HG02610 (cell line): ENCODE results near the gene BAMBI.
A peak's percentile ranks its signal among the peaks of the same experiment; 100 is the strongest.
"Not testable (repeated sequence)": the region's sequence is repeated elsewhere in the genome, so short reads cannot be mapped to it uniquely, and the experiment has no call there.

Source experiments
- ATAC-seq: cut with Tn5 transposase; IDR thresholded peaks from one replicate; pipeline ENCODE4 v1.9.1; 2021; ENCODE audit warnings: mild to moderate bottlenecking, moderate library complexity; ENCODE audit not compliant: unreplicated experiment

The BAMBI gene, protein sequence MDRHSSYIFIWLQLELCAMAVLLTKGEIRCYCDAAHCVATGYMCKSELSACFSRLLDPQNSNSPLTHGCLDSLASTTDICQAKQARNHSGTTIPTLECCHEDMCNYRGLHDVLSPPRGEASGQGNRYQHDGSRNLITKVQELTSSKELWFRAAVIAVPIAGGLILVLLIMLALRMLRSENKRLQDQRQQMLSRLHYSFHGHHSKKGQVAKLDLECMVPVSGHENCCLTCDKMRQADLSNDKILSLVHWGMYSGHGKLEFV

DNA sequence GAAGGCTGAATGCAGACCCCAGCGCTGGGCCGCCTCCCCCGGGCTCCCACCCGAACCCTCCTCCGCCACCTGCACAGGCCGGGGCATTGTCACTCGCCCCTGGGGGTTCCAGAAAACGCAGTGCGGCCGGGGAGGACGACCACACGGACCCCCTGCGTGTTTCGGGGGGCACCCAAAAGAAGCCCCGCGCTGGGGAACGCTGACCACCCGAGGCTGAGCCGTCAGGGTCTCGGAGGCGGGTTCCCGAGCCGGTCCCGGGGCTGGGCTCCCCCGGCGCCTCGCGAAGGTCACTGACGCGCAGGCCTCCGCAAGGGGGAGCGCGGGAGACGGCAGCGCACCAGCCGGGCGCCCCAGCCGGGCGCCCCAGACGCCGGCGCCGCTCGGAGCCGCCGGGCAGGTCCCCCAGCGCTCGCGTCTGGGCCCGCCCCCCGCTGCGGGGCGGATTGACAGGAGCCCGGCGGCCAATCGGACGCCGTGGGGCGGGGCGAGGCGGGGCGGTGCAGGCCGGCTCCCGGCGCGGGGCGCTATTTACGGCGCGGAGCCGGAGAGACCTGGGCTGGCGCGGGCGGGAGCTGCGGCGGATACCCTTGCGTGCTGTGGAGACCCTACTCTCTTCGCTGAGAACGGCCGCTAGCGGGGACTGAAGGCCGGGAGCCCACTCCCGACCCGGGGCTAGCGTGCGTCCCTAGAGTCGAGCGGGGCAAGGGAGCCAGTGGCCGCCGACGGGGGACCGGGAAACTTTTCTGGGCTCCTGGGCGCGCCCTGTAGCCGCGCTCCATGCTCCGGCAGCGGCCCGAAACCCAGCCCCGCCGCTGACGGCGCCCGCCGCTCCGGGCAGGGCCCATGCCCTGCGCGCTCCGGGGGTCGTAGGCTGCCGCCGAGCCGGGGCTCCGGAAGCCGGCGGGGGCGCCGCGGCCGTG, at the start of gene BAMBI:
BAMBI (plus strand) TSS at position 554 of the 920 bp plus-strand sequence. CDS start 377 bp downstream, outside the sequence.
- peak; percentile 99 for ATAC-seq

DNA sequence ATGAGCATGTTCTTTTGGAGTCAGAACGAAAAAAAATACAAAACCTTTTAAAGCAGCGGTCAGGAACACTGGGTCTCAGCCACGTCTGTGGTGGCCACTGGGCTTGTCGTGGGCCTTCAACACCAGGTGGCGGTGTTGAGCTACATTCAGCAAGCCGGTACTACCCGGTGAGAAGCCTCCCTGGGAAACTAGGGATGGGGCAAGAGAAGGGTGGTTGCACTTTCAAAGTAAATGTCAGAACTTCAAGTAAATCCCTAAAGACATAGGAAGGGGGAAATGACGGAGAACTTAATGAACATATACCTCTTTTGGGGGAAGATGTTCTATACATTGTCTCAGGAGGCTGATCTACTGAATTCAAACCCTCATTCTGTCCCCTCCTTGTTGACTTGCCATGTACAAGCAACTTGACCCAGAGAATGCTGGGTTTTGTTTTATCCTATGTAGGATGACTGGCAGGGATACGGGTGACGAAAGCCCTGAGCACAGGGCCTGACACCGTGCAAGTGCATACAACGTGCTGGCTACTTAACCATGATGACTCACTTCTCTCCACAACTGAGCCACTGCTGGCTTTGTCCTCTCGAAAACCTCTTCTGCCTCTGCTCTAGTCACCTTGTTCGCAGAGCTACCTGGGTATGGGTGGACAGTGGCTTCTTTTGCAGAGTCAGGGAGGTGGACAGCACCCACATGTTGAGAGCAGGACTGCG, 49.0 kb upstream of the BAMBI start:
- no peak for ATAC-seq

DNA sequence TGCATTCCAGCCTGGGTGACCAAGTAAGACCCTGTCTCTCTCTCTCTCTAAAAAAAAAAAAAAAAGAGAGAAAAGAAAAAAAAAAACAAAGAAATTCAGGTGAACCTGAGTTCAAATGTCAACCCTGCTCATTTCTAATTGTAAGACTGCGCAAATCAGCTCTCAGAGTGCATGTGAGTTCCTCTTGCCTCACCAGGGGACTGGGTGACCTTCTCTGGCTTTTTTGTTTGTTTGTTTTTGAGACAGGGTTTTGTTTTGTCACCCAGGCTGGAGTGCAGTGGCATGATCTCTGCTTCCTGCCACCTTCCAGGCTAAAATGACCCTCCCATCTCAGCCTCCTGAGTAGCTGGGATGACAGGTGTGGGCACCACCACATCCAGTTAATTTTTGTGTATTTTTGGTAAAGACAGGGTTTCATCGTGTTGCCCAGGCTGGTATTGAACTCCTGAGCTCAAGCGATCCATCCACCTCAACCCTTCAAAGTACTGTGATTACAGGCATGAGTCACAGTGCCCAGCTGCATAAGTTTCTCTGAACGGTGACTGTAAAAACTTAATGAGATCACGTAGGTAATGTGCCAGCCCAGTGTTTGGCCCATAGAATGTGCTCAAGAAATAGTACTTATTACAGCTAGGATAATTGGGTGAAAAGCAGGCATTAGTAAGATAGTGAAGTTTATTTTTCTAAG, 45.3 kb upstream of the BAMBI start:
- no peak for ATAC-seq

DNA sequence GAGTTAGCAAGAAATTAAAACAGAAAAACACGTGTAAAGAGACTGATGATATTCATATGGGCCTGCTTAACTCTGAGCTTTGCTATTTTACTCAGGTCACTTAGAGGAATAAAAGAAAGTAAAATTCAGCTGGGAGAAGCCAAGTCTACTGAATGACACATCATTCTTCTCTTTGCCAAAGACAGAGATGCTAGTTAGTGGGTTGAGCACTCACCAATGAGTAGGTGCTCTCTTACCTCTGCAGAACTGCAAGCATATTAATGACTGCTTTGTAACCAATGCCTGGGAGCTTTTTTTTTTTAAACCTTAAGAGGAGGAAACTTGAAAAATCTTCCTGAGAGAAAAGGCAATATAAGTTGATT, 44.8 kb upstream of the BAMBI start:
- no peak for ATAC-seq

DNA sequence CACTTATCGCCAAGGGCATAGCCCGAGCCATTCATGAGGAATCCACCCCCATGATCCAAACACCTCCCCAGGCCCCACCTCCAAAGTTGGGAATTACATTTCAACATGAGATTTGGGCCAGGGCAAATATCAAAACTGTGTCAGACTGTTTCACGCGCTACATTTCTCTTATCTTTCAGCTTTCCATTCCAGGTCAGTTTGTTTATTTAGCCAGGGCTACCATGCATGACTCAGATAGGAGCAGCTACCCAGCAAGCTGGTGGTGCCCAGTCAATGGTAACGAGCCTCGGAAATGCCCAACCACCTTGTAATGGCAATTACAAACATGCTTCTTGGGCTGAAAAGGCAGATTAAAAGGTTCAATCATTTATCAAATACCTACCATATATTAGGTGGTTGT, 43.6 kb upstream of the BAMBI start:
- ATAC-seq: no peak

DNA sequence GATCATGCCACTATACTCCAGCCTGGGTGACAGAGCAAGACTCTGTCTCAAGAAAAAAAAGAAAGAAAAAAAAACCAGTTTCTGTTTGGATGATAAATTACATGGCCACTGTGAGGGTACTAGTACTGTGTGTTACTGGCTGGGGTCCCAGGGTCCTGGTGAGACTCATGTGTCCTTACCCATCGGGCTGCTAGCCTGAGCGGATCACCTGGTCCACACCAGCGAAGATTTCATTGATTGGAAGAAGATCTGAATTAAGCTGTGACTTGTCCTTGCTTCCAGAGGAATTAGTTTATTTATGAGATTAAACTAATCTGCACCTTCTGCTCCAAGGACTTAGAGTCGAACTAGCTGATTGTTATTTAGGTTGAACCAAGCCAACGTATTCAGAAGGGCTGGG, 40.0 kb upstream of the BAMBI start:
- no peak for ATAC-seq

DNA sequence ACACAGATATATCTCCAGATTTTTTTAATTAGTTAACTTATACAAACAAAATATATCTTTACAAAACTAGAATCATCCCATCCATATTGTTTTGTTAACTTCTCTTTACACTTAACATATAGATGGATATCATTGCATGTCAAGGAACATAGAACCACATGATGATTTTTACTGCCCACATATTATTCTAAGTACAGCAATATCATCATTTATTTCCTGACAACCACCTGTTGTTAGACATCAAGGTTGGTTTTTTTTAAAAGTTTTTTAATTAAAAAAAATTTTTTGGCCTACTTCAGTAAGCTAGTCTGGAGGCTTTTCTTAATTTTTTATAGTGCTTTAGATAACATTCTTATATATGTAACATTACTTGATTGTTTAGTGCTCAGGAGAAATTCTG, 38.9 kb upstream of the BAMBI start:
- ATAC-seq: no peak

DNA sequence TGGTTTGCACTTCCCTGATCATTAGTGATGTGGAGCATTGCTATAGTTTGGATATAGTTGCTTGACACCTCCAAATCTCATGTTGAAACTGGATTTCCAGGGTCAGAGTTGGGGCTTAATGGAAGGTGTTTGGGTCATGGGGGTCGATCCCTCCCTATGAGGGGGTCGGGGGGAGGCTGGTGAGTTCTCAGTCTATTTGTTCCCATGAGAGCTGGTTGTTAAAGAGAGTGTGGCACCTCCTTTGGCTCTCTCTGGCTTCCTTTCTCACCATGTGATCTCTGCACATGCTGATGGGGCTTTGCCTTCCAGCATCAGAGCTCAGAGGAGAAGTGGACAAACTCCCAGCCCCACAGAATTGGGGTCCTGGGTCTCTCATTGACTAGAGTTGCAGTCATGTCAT, 36.8 kb upstream of the BAMBI start:
- no peak for ATAC-seq

DNA sequence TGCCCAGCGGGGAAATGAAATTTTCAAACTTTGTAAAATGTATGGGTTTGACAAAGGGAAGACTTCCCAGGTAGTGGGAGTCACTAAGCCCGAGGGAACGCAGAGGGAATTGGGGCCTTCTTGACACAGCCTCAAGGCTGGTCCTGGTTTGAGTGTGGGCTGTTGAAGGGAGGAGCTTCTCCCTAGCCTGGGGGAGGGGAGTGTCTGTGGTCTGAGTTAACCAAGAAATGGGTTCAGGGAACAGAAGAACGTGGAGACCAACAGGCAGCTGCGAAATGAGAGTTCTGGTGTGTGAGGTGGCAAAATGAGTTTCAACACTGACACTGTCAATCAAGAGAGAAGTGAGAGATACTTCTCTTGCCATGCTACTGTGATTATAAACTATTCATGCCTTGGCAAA, 32.7 kb upstream of the BAMBI start:
- no peak for ATAC-seq

DNA sequence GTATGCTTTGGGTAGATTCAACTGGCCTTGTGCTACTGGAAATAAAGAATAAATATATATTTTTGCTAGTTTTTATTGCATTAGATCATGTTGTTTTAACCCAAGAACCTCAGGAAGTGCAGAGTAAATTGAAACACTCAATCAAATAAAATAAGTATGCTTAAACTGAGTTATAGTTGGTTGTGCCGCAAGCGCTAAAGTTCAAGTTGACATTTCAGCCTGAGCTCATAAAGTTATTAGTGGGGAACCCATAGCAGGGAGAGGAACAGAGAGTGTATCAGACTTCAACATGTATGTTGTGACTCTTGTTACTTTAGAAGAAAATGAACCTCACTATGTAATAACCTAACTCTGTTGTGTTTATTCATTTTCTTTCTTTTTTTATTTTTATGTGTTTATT, 25.2 kb upstream of the BAMBI start:
- ATAC-seq: no peak

DNA sequence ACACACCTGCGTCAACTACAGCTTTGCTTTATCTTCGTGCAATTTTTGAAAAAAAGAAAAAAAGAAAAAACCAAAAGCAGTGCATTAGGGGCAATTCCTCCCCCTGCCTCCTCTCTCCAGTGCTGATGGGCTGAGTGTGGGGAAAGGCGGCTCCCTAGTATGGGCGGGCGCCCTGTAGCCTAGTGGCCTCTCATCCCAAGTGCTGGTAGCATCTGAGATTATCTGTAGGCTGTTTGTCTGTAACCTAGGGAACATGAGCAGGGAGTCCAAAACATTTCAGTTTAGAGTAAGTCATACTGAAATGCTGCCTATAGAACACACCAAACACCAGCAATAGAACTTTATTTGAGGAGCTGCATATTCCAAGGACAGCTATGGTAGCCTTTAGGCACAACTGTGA, 24.6 kb upstream of the BAMBI start:
- ATAC-seq: no peak

DNA sequence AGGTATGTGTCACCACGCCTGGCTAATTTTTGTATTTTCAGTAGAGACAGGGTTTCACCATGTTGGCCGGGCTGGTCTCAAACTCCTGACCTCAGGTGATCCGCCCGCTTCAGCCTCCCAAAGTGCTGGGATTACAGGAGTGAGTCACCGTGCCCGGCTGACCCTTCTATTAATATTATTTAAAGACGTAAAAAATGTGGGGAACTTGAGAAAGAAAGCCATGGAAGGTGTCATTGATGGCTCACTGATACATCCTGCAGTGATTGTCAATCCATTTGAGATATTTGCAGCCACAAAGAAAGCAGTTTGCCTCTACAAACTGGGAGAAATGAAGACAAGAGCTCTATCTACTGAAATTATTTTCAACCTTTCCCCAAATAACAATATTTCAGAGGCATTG, 18.5 kb upstream of the BAMBI start:
- ATAC-seq: not testable (repeated sequence)

DNA sequence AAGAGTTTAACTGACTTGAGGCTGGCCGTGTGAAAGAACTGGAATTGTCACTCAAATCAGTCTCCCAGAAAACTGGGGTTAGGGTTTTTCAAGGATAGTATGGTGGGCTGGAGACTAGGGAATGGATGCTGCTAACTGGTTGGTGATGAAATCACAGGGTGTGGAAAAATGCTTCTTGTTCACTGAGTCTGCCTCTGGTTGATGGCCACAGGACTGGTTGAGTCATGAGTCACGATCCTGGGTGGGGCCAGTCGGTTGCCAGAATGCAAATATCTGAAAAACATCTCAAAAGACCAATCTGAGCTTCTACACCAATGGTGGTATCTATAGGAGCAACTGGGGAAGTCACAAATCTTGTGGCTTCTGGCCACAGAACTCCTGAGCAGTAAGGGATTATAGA, 16.3 kb upstream of the BAMBI start:
- ATAC-seq: no peak

DNA sequence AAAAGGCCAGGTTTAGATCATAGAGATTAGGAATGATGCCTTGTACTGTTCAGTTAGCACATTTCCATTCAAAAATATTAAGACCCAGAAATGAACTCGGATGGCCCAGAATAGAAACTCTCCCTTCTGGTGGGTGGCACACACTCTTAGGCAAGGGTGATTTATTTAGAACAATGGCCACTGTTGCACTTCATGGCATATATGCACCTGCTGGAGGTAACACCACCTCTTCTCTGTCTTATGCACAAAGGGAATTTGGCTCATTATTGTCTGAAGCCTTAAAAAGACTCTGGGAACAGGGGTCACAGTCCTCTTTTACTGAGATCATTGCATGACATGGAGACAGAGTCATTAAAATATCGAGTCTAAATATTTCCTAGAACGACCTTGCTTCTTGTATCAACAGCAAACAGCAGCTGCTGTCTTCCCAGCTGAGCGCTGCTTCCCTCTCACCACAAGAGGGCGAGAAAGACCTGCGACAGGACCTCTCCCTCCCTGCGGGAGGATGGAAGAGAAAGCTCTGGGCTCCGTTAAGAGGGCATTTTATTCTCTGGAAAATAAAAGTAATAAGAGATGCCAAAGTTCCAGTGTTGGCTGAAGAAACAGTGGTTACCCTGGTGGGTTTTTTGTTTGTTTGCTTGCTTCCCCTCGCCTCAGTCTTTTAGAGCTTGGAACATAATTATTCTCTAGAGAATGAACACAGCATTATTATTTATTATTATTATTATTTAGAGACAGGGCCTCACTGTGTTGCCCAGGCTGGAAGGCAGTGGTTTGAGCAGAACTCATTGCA, 13.5 kb upstream of the BAMBI start:
- peak; percentile 83 for ATAC-seq

DNA sequence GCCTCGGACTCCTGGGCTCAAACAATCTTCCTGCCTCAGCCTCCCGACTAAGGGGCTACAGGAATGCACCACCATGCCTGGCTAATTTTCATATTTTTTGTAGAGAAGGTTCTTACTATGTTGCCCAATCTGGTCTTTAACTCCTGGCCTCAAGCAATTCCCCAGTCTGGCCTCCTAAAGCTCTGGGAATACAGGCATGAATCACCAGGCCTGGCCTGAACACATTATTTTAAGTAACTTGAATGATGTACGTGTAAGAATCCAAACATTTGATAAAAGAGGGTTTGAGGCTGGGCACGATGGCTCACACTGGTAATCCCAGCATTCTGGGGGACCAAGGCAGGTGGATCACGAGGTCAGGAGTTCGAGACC, 13.0 kb upstream of the BAMBI start:
- ATAC-seq: no peak

DNA sequence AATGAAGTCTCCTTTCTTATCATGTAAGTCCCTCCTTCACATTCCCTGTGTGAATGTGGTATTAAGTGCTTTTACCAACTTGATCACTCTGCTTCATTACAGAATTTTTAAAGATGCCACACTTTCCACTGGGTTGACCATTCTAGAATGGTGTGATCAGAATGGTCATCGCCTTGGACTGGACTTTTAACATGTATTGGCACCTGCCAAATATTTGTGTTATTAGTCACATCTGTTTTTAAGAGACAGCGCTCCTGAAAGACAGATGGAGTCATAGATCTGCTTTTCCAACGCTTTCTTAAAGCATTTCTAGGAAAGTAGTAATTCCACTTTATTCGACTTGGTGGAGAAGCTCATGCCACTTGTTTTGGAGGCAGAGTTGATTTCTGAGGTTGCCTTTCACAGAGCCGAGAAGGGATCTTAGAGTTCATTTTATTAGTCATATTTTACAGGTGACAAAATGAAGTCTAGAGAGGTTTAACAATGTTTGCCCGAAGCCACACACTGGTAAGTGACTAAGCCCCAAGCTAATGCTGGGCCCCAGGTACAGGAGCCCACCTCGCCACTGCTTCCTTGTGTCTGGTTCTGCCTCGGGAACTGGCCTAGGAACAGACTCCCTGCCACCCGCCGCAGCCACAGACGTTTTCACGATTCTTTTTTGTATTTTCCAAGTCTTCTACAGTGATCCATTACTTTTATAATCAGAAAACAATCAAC, 10.4 kb upstream of the BAMBI start:
- no peak for ATAC-seq

DNA sequence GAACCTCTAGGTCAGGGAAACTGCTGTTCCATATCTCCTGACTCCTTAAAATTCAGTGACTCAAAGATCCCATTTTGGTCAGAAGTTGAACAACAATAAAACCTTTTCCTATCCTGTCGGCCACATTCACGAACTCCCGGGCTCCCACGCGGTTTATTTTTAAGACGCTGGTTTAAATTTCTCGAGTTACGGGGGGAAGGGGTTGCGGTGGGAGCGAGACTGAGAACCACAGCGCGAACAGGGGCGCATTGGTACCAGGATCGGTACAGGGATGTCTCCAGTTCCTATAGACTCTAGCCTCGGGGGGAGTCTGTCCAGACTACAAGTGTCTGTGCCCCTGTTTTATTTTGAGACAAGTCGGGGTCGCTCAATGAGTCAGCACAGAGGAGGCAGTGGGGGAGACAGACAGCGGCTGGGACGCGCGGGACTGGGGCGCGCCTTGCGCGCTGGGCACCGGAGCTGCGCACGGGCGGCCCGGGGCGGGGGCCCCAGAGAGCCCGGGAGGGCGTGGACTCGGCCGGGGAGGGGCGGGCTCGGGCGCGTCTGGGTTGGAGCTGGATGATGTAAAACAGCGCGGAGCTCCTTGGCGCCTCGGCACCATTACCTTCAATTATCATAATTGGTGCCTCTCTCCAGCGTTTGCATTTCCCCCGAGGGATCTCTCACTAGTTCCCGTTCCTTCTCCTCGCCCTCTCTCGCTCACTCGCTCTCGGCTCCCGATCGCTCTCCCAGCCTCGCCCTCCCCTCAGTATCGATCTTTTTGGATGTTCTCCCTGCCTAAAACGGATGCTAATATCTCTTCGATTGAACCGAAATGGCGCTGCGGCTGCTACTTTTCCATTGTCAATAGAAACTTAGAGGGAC, 8.7 kb upstream of the BAMBI start:
- ATAC-seq: no peak

DNA sequence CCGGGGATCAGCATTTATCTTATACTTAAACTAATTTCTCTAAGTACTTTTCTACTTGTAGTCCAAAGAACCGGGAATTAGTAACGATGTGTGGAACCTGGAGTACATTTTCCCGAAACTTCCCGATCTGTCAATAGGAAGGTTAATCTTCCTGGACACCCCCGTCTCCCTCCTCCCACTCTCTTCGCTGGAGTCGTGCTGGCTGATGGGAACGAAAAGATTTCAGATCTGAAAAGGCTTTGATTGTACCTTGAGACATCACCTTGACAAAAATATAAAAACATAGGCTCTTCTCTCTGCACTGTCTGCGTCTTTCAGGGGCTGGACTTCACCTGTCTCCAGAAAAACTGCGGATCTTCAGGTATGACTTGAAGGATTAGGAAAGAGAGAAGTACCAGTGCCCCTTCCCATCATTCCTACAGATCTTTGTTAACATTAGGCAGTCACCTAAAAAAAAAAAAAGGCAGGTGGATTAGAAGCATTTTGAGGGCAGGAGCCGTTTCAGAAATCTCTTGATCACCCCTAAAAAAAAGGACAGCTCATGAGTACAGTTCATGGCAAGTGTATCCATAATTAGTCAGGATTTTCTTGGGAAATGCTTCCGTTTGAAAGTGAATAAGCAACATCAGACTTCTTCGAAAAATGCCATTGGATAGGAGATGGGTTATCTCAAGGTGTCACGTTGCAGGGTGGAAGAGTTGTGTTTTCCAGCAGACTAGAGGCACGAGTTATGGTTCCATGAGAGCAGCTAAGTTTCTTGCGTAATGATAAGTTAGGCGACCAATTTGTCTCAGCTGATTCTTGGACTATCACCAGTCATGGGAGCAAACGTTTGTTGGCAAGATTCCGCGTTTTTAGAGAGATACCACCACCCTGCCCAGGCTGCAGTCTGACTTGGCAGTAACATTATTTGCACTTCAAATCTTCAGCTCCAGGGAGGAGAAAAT, 7.8 kb upstream of the BAMBI start:
- ATAC-seq: no peak
